ENCODE results near the gene LCP2.

GRCh38 chr5:170303549-170303948 is 6.0 kb upstream of the LCP2 start:
- TF ChIP-seq POLR2A (IDR thresholded peaks at IDR 0.05; ENCODE audit: low read length) (no peak), GATA1 (IDR thresholded peaks at IDR 0.05; ENCODE audit: low read depth, low read length) (no peak)
